Neuronal stem cell (in vitro differentiated cells): ENCODE results near the gene MXI1.

Experiments
- DNase-seq: peaks from one replicate; pipeline ENCODE4 v3.0.0-alpha.2; 2013; ENCODE audit warnings: low spot score
- H2AFZ ChIP-seq: one replicate; pipeline ENCODE4 v1.6.1; 2013; ENCODE audit warnings: mild to moderate bottlenecking, low read length, inconsistent platforms
- H2AK5ac ChIP-seq: 2 replicates; pipeline ENCODE4 v1.6.1; 2013; ENCODE audit warnings: low read depth, mild to moderate bottlenecking, inconsistent platforms, low read length, moderate library complexity, mixed read lengths
- H2BK120ac ChIP-seq: 2 replicates; pipeline ENCODE4 v1.6.1; 2013; ENCODE audit warnings: low read depth, mild to moderate bottlenecking, inconsistent platforms, low read length, moderate library complexity, mixed read lengths
- H2BK12ac ChIP-seq: one replicate; pipeline ENCODE4 v1.6.1; 2013; ENCODE audit warnings: low read length, inconsistent platforms
- H2BK15ac ChIP-seq: 2 replicates; pipeline ENCODE4 v1.6.1; 2013; ENCODE audit warnings: mild to moderate bottlenecking, low read length, inconsistent platforms, mixed read lengths
- H2BK5ac ChIP-seq: one replicate; pipeline ENCODE4 v1.6.1; 2013; ENCODE audit warnings: inconsistent platforms, mild to moderate bottlenecking, low read length, moderate library complexity
- H3K14ac ChIP-seq: one replicate; pipeline ENCODE4 v1.6.1; 2013; ENCODE audit warnings: low read length, inconsistent platforms
- H3K18ac ChIP-seq: 2 replicates; pipeline ENCODE4 v1.6.1; 2013; ENCODE audit warnings: low read length, inconsistent platforms
- H3K23ac ChIP-seq: 2 replicates; pipeline ENCODE4 v1.6.1; 2013; ENCODE audit warnings: low read depth, mild to moderate bottlenecking, mixed read lengths, low read length, inconsistent platforms; ENCODE audit not compliant: poor library complexity
- H3K27ac ChIP-seq: replicated peaks from 3 replicates; pipeline ENCODE4 v1.5.1; 2013; ENCODE audit warnings: low read length, inconsistent platforms
- H3K27me3 ChIP-seq, 3 experiments: 2 replicates each; pipeline ENCODE4 v1.6.1; 2013; ENCODE audit warnings: low read length in 3 of 3, mild to moderate bottlenecking in 2 of 3, inconsistent platforms in 1 of 3, low read depth in 1 of 3, mixed read lengths in 1 of 3, moderate library complexity in 1 of 3; ENCODE audit not compliant: control insufficient read depth in 3 of 3, insufficient read depth in 3 of 3
- H3K36me3 ChIP-seq, 2 donors: replicated peaks in 1 of 2; 2 replicates each; pipeline ENCODE4 v1.6.1; 2013; ENCODE audit warnings: low read length in 2 of 2; ENCODE audit not compliant: control insufficient read depth in 2 of 2, insufficient read depth in 2 of 2
- H3K4ac ChIP-seq: 2 replicates; pipeline ENCODE4 v1.6.1; 2013; ENCODE audit warnings: inconsistent platforms, mild to moderate bottlenecking, low read length, moderate library complexity
- H3K4me1 ChIP-seq, 2 donors: 1 replicate in 1 of 2; 2 replicates in 1 of 2; pipeline ENCODE4 v1.6.1; 2013; ENCODE audit warnings: low read length in 2 of 2, low read depth in 1 of 2; ENCODE audit not compliant: control insufficient read depth in 2 of 2, insufficient read depth in 1 of 2
- H3K4me2 ChIP-seq: one replicate; pipeline ENCODE4 v1.6.1; 2013; ENCODE audit warnings: mild to moderate bottlenecking, low read length, inconsistent platforms; ENCODE audit not compliant: insufficient read depth, poor library complexity, severe bottlenecking
- H3K4me3 ChIP-seq, 2 donors: 2 replicates each; pipeline ENCODE4 v1.5.1; 2013; ENCODE audit warnings: low read length in 2 of 2, mild to moderate bottlenecking in 2 of 2, inconsistent platforms in 1 of 2, moderate library complexity in 1 of 2
- H3K79me1 ChIP-seq: one replicate; pipeline ENCODE4 v1.6.1; 2013; ENCODE audit warnings: low read depth, mild to moderate bottlenecking, inconsistent platforms, low read length, moderate library complexity
- H3K9ac ChIP-seq: one replicate; pipeline ENCODE4 v1.6.1; 2013; ENCODE audit warnings: mild to moderate bottlenecking, low read depth, low read length, inconsistent platforms; ENCODE audit not compliant: poor library complexity
- H3K9me3 ChIP-seq, 2 donors: replicated peaks in 1 of 2; 2 replicates each; pipeline versions ENCODE3 to v1.6.1; 2013; ENCODE audit warnings: low read length in 2 of 2, mild to moderate bottlenecking in 2 of 2, inconsistent platforms in 1 of 2, low read depth in 1 of 2, mixed read lengths in 1 of 2, moderate library complexity in 1 of 2; ENCODE audit not compliant: control insufficient read depth in 2 of 2, insufficient read depth in 1 of 2
- H4K8ac ChIP-seq: one replicate; pipeline ENCODE4 v1.6.1; 2013; ENCODE audit warnings: low read depth, mild to moderate bottlenecking, inconsistent platforms, low read length, moderate library complexity
- H4K91ac ChIP-seq: one replicate; pipeline ENCODE4 v1.6.1; 2013; ENCODE audit warnings: low read length, low read depth, mild to moderate bottlenecking, inconsistent platforms; ENCODE audit not compliant: poor library complexity
- WGBS, 2 donors: extraction: QIAGEN DNeasy Blood & Tissue Kit; methylation state at CpG; one replicate each; pipeline ENCODE4 v1.1.7; 2013; ENCODE audit warnings: missing lambda C conversion rate in 2 of 2, mixed read lengths in 1 of 2; ENCODE audit not compliant: insufficient read length in 2 of 2, insufficient replicate concordance in 1 of 2; ENCODE audit errors: extremely low coverage in 2 of 2; 5-methylcytosine and 5-hydroxymethylcytosine counted together

The MXI1 gene

GRCh38 chr10:110313674-110314073 lies 106.3 kb downstream of the MXI1 start:
- Histone ChIP-seq H3K9ac (no peak overlapping the region), H2BK5ac (no peak overlapping the region), H2BK120ac (no peak overlapping the region), H3K79me1 (no peaks in the 10 kb centered on the region), H3K18ac (no peak overlapping the region), H4K8ac (no peak overlapping the region), H2AFZ (no peak overlapping the region), H3K9me3 (no peaks in the 10 kb centered on the region), H3K23ac (no peak overlapping the region), H2BK15ac (no peak overlapping the region), H3K36me3 (no peaks in the 10 kb centered on the region), H4K91ac (no peak overlapping the region), H3K4me1 (peaks cover 2 to 4% of the 10 kb centered on the region in 2 donors), H3K27ac (no peak overlapping the region), H3K4me3 (no peak overlapping the region), H3K14ac (no peak overlapping the region), H3K4me2 (no peak overlapping the region), H3K4ac (no peak overlapping the region), H2AK5ac (no peak overlapping the region), H2BK12ac (no peak overlapping the region), H3K27me3 (peaks cover 0 to 9% (median 0%) of the 10 kb centered on the region in 3 experiments)
- no CpG with 5 or more reads among the region's 2 CpGs for WGBS, 2 donors
- DNase-seq = no peak

DNA sequence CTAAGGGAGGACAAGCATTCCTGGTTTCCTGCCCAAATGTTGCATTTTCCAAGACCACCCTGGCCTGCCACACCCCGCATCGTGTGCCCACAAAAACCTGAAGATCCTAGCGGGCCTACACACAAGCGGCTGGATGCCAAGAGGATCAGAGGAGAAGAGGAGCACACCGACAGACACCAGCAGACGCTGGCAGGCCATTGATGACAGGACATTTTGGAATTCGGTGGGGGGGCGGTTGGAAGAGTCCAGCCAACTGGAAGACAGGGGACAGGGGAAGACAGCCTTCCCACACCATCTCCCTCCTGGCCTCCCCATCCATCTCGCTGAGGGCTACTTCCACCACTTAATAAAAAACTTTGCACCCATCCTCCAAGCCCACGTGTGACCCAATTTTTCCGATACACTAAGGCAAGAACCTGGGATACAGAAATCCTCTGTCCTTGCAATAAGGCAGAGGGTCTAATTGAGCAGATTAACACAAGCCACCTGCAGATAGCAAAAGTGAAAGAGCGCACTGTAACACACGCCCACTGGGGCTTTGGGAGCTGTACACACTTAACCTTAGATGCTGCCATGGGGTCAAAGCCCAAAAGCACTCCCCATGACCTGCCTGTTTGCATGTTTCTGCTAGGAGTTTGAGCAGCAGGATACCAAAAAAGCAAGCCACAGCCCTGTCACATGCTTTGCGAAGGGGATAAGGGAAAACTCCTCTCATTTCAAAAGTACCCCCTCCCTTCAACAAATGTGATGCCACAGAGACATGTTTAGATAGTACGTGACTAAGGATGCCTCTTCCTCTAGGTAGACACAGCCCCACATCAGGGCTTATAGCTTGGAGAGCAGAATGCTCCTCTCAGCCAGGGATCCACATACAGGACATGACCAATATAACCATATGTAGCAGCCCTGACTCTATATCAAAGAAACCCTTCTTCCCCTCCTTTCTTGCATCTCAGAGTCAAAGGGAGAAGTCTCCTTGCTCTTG lies 110.8 kb downstream of the MXI1 start:
- H3K9me3 ChIP-seq = no peaks in the 10 kb centered on the region
- H3K4me3 ChIP-seq = no peak overlapping the region
- peaks cover 0 to 6% of the 10 kb centered on the region in 2 donors for H3K4me1 ChIP-seq
- no peaks in the 10 kb centered on the region for H3K79me1 ChIP-seq
- WGBS, 2 donors = no CpG with 5 or more reads among the region's 15 CpGs
- peak overlapping the region; percentile 34 for H2AK5ac ChIP-seq
- no peak overlapping the region for H3K14ac ChIP-seq
- no peak overlapping the region for H3K27ac ChIP-seq
- no peak overlapping the region for H2BK120ac ChIP-seq
- H2AFZ ChIP-seq = no peak overlapping the region
- peak overlapping the region; percentile 48 for H3K18ac ChIP-seq
- H2BK15ac ChIP-seq = no peak overlapping the region
- peaks cover 0 to 12% (median 0%) of the 10 kb centered on the region in 3 experiments for H3K27me3 ChIP-seq
- no peak overlapping the region for H2BK12ac ChIP-seq
- no peak overlapping the region for H3K4me2 ChIP-seq
- H3K36me3 ChIP-seq = no peaks in the 10 kb centered on the region
- H4K8ac ChIP-seq = no peak overlapping the region
- DNase-seq = no peak
- H2BK5ac ChIP-seq = no peak overlapping the region
- no peak overlapping the region for H4K91ac ChIP-seq
- no peak overlapping the region for H3K23ac ChIP-seq
- H3K4ac ChIP-seq = no peak overlapping the region
- no peak overlapping the region for H3K9ac ChIP-seq

GRCh38 chr10:110321869-110322620 lies 114.6 kb downstream of the MXI1 start:
- no peak overlapping the region for H4K8ac ChIP-seq
- H3K36me3 ChIP-seq = no peaks in the 10 kb centered on the region
- H4K91ac ChIP-seq = no peak overlapping the region
- no peak overlapping the region for H2BK15ac ChIP-seq
- H3K27me3 ChIP-seq = peaks cover 0 to 14% (median 0%) of the 10 kb centered on the region in 3 experiments
- H3K23ac ChIP-seq = no peak overlapping the region
- no CpG with 5 or more reads among the region's 6 CpGs for WGBS, 2 donors
- H3K9ac ChIP-seq = no peak overlapping the region
- no peak overlapping the region for H3K4me3 ChIP-seq
- peaks cover 0 to 6% of the 10 kb centered on the region in 2 donors for H3K4me1 ChIP-seq
- no peak overlapping the region for H3K14ac ChIP-seq
- no peak overlapping the region for H2AK5ac ChIP-seq
- no peak overlapping the region for H2BK12ac ChIP-seq
- H3K79me1 ChIP-seq = no peaks in the 10 kb centered on the region
- no peak overlapping the region for H2AFZ ChIP-seq
- no peak for DNase-seq
- H3K4me2 ChIP-seq = no peak overlapping the region
- H3K18ac ChIP-seq = no peak overlapping the region
- H3K4ac ChIP-seq = no peak overlapping the region
- H3K9me3 ChIP-seq = no peaks in the 10 kb centered on the region
- no peak overlapping the region for H2BK5ac ChIP-seq
- H2BK120ac ChIP-seq = no peak overlapping the region
- no peak overlapping the region for H3K27ac ChIP-seq

DNA sequence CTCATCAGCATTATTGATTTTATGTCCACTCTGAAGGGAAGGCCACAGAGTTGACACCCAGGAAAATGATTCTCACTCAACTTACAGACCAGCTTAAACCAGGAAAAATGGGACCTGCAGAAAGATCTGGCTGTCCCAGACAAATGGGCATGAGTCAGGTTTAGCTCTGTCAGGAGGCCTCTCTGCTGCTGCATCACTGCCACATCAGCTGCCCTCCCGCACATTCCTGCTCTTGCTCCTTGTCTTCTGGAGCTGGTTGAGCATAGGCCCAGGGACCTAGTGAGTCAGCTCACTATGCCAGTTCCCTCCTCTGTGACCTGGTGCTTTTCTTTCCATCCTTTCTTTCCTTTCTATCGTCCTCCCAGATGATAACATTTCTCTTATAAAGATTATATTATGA lies 116.1 kb downstream of the MXI1 start:
- Histone ChIP-seq H2AFZ (no peak overlapping the region), H3K4me2 (no peak overlapping the region), H3K18ac (no peak overlapping the region), H3K79me1 (no peaks in the 10 kb centered on the region), H3K27ac (no peak overlapping the region), H3K14ac (no peak overlapping the region), H3K9me3 (peaks cover 0 to 5% of the 10 kb centered on the region in 2 donors), H3K36me3 (no peaks in the 10 kb centered on the region), H3K4me1 (peaks cover 0 to 3% of the 10 kb centered on the region in 2 donors), H2BK120ac (no peak overlapping the region), H2AK5ac (no peak overlapping the region), H3K4me3 (no peak overlapping the region), H4K8ac (no peak overlapping the region), H2BK5ac (no peak overlapping the region), H2BK15ac (no peak overlapping the region), H3K4ac (no peak overlapping the region), H2BK12ac (no peak overlapping the region), H3K23ac (no peak overlapping the region), H3K27me3 (peaks cover 0 to 9% (median 0%) of the 10 kb centered on the region in 3 experiments), H4K91ac (no peak overlapping the region), H3K9ac (no peak overlapping the region)
- DNase-seq = no peak
- no CpG with 5 or more reads among the region's 2 CpGs for WGBS, 2 donors
